Measurements from ENCODE around the gene ZNF385A.

Gene ZNF385A, protein sequence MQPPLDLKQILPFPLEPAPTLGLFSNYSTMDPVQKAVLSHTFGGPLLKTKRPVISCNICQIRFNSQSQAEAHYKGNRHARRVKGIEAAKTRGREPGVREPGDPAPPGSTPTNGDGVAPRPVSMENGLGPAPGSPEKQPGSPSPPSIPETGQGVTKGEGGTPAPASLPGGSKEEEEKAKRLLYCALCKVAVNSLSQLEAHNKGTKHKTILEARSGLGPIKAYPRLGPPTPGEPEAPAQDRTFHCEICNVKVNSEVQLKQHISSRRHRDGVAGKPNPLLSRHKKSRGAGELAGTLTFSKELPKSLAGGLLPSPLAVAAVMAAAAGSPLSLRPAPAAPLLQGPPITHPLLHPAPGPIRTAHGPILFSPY

DNA sequence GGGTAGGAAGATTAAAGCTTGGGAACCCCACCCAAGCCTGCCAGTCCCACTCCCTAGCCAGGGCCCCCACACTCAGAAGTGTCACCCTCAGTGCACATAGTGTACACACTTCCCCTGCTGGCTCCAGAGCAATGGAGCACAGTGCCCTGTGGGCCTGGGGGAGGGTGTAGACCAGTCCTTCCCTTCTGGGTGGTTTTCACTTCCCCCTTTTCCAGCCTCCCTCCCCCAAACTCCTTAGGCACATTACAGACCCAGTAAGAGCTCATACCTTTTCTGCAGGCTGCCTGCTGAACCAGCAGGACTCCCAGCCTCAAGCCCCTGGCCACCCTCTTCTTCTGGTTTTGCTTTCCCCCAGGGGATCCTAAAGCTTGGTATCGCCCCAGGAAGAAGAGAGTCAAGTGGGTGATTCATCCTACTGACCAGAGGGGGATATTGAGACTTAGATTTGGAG, at the start of gene ZNF385A:
Gene ZNF385A, minus strand, starts transcription at position 143 of the 451 bp plus-strand sequence. CDS start 219 bp downstream, outside the sequence.
- peak within 1 kb of the TSS; percentile 65 for H3K9ac ChIP-seq (ENCODE audit: insufficient read length, low read depth)
- H3K4me1 ChIP-seq (ENCODE audit: insufficient read depth, insufficient read length): peaks cover 39% of the 10 kb centered on the region
- no peaks in the 10 kb centered on the region for H3K27me3 ChIP-seq (ENCODE audit: insufficient read depth, insufficient read length)
- TF ChIP-seq SUZ12 (IDR thresholded peaks at IDR 0.05; ENCODE audit: extremely low read depth, insufficient read depth, insufficient read length): no peak
- no peak for TF ChIP-seq ZNF274 (IDR thresholded peaks at IDR 0.05; ENCODE audit: low read depth, low read length)
- no peak for TF ChIP-seq YY1 (IDR thresholded peaks at IDR 0.05; ENCODE audit: insufficient read depth, insufficient read length)
- peaks cover 8% of the 10 kb centered on the region for H3K36me3 ChIP-seq (ENCODE audit: insufficient read depth, insufficient read length, low read length)
- no peak for DNase-seq (ENCODE audit: low read depth, low spot score)
- H3K4me3 ChIP-seq (ENCODE audit: insufficient read length, low read depth): peak within 1 kb of the TSS; percentile 21
- H3K9me3 ChIP-seq (ENCODE audit: insufficient read depth, low read length): no peaks in the 10 kb centered on the region

DNA sequence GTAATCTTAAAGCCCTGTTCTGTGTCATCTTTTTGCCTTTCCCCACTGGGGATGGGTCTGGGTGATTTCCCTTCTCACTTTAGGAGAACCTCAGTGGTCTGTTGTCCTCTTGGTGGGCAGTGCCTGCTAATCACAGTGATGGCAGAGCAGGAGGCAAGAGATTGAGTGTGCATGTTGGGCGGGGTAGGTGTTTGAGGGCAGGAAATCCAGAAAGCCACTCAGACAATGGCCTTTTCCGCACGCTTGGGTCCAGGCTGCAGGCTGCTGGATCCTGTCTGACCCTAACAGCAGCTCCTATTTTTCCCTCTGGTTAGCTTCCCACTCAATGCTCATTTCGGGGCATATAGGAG, 48.3 kb upstream of the ZNF385A start:
- TF ChIP-seq SUZ12 (IDR thresholded peaks at IDR 0.05; ENCODE audit: extremely low read depth, insufficient read depth, insufficient read length): no peak
- TF ChIP-seq YY1 (IDR thresholded peaks at IDR 0.05; ENCODE audit: insufficient read depth, insufficient read length): no peak
- no peak for TF ChIP-seq ZNF274 (IDR thresholded peaks at IDR 0.05; ENCODE audit: low read depth, low read length)
- Histone ChIP-seq H3K9ac (ENCODE audit: insufficient read length, low read depth) (no peak overlapping the region), H3K27me3 (ENCODE audit: insufficient read depth, insufficient read length) (no peaks in the 10 kb centered on the region), H3K36me3 (ENCODE audit: insufficient read depth, insufficient read length, low read length) (no peaks in the 10 kb centered on the region), H3K4me3 (ENCODE audit: insufficient read length, low read depth) (no peak overlapping the region), H3K9me3 (ENCODE audit: insufficient read depth, low read length) (peaks cover under 1% of the 10 kb centered on the region; the same call in 1 of the 2 replicates), H3K4me1 (ENCODE audit: insufficient read depth, insufficient read length) (peaks cover 12% of the 10 kb centered on the region)
- DNase-seq (ENCODE audit: low read depth, low spot score): no peak

DNA sequence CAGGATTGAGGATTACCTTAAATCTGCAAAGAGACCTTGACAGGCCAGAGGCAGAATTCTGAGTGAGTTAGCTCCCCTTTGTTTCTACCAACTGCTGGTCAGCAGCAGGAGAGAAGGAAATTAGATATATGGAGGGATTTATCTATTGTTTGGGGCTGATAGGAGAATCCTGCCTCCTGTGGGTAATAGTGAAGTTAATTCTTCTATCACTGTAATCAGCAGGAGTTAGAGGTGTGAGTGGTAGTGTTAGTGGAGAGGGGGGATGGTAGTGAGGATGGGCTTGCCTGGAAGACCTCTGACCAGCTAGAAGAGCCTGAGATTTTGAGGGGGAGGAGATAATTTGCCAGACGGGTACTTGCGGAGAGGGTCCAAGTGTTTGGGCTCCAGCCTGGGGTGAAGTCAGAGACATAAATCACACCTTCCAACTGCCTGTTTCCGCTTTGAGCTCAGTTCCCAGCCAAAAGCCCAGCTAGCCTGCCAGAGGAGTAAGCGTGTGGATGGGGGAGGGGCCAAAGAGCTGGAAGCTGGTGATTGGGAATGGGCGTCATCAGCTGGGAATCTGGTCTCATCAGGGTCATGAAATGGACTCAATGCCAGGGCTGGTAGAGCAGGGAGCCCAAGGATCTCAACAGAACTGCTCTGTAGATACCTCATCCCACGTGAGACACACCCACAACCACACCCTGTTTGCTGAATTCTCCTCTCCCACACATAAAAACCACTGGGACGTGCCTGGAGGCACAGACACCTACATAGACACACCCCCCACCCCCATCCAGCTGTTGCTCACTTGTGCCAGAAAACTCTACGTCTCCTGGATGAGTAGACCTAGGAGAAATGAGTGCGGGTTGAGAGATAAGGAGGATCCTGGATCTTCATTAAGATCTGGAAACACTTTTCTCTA, 47.6 kb upstream of the ZNF385A start:
- H3K4me3 ChIP-seq (ENCODE audit: insufficient read length, low read depth): no peak overlapping the region
- H3K4me1 ChIP-seq (ENCODE audit: insufficient read depth, insufficient read length): peaks cover 14% of the 10 kb centered on the region
- H3K36me3 ChIP-seq (ENCODE audit: insufficient read depth, insufficient read length, low read length): no peaks in the 10 kb centered on the region
- peaks cover 7% of the 10 kb centered on the region; the same call in 1 of the 2 replicates for H3K9me3 ChIP-seq (ENCODE audit: insufficient read depth, low read length)
- no peak for DNase-seq (ENCODE audit: low read depth, low spot score)
- H3K9ac ChIP-seq (ENCODE audit: insufficient read length, low read depth): no peak overlapping the region
- H3K27me3 ChIP-seq (ENCODE audit: insufficient read depth, insufficient read length): no peaks in the 10 kb centered on the region
- no peak for TF ChIP-seq ZNF274 (IDR thresholded peaks at IDR 0.05; ENCODE audit: low read depth, low read length)
- TF ChIP-seq SUZ12 (IDR thresholded peaks at IDR 0.05; ENCODE audit: extremely low read depth, insufficient read depth, insufficient read length): no peak
- TF ChIP-seq YY1 (IDR thresholded peaks at IDR 0.05; ENCODE audit: insufficient read depth, insufficient read length): no peak

DNA sequence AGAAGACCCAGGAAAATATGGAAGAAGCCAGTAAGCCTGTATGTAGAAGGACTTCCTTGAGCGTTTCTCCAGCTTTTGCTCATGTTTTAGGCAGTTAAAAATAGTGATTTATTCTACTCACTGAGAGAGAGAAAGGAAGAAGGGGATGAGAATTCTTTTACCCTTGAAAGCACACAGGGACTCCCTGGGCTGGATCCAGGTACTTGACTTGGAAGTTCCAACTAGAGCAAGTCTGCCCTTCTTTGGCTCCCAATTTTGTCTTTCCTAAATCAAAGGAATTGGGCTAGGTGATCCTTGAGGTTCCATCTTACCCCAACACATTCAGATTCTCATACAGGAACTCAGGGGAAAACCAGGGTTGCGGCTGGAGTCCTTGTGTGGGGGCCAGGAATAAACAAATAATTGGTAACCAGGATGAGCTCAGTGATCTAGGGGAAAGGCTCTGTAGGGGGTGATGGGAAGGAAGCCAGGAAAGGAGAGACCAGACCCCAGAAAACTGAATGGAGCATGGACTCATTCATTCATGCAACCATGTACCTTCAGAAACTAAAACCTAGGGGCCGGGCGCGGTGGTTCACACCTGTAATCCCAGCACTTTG, 46.0 kb upstream of the ZNF385A start:
- peaks cover 14% of the 10 kb centered on the region for H3K4me1 ChIP-seq (ENCODE audit: insufficient read depth, insufficient read length)
- no peak for DNase-seq (ENCODE audit: low read depth, low spot score)
- no peak overlapping the region for H3K9ac ChIP-seq (ENCODE audit: insufficient read length, low read depth)
- no peak overlapping the region for H3K4me3 ChIP-seq (ENCODE audit: insufficient read length, low read depth)
- H3K9me3 ChIP-seq (ENCODE audit: insufficient read depth, low read length): peaks cover 13% of the 10 kb centered on the region; the same call in 1 of the 2 replicates
- H3K27me3 ChIP-seq (ENCODE audit: insufficient read depth, insufficient read length): peaks cover 10% of the 10 kb centered on the region
- H3K36me3 ChIP-seq (ENCODE audit: insufficient read depth, insufficient read length, low read length): no peaks in the 10 kb centered on the region
- no peak for TF ChIP-seq YY1 (IDR thresholded peaks at IDR 0.05; ENCODE audit: insufficient read depth, insufficient read length)
- no peak for TF ChIP-seq SUZ12 (IDR thresholded peaks at IDR 0.05; ENCODE audit: extremely low read depth, insufficient read depth, insufficient read length)
- no peak for TF ChIP-seq ZNF274 (IDR thresholded peaks at IDR 0.05; ENCODE audit: low read depth, low read length)

DNA sequence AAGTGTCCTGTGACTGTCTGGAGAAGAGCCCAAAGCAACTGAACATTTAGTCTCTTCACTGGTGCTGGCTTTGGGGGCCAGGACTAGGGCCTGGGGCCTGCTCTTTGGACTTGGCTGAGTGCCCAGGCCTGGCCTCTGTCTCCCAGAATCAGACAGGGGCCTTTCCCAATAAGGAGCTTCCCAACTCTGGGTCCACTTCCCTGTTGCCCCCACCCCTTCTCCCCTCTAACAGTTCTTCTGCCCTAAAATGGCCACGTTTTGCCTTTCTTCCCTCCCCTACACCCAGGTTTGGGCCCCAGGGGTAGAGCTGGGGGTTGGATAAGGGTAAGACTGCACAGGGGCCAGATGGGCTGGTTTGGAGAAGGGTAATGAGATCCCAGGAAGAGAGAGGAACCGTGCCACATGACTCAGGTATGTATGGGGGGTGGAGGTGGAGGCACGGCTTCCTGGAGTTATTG, 44.5 kb upstream of the ZNF385A start:
- TF ChIP-seq ZNF274 (IDR thresholded peaks at IDR 0.05; ENCODE audit: low read depth, low read length) (no peak), YY1 (IDR thresholded peaks at IDR 0.05; ENCODE audit: insufficient read depth, insufficient read length) (no peak), SUZ12 (IDR thresholded peaks at IDR 0.05; ENCODE audit: extremely low read depth, insufficient read depth, insufficient read length) (no peak)
- Histone ChIP-seq H3K9me3 (ENCODE audit: insufficient read depth, low read length) (peaks cover 13% of the 10 kb centered on the region; the same call in 1 of the 2 replicates), H3K27me3 (ENCODE audit: insufficient read depth, insufficient read length) (peaks cover 22% of the 10 kb centered on the region), H3K4me1 (ENCODE audit: insufficient read depth, insufficient read length) (peaks cover 14% of the 10 kb centered on the region), H3K9ac (ENCODE audit: insufficient read length, low read depth) (no peak overlapping the region), H3K4me3 (ENCODE audit: insufficient read length, low read depth) (no peak overlapping the region), H3K36me3 (ENCODE audit: insufficient read depth, insufficient read length, low read length) (no peaks in the 10 kb centered on the region)
- no peak for DNase-seq (ENCODE audit: low read depth, low spot score)

DNA sequence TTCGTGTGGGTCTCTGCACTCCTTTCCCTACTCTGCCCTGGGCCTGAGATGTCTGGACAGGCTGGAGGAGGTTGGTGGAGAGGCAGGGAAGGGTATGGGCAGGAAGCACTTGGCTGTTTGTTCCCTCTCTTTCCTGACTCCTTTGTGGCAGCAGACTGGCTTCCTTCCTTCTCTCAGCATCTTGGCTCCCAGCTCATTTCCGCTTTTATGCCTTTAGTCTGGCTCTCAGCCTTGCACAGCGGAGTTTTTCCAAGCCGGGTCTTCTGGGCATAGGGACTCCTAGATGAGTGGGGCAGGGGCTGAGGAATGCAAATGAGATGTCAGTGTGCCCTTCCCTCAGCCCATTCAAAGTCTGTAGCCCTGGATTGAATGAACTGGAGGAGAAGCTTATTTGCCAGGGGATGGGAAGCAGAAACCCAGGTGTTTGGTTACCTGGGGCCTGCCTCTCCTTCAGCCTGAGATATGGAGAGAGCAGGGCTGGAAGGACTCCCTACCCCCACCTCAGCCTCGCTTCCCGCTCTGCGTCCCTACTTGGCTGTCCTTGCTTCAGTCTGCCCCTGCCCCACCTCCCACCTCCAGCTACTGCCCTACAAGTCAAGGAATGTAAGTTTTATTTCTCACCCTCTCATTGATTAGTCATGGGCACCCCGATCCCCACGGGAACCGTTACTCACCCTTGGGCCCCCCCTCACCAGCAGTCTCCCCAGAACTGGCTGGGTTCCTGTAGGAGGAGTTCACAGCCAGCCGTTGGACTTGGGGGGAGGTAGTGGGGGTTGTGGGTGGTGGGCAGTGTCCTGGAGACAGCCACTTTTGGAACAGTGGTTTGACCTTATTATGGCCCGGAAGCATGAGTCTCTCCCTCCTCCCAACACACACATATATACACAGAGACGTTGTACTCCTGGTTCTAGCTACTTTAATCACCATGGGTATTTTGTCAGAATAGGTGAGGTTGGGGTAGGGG, 43.8 kb upstream of the ZNF385A start:
- no peak for DNase-seq (ENCODE audit: low read depth, low spot score)
- H3K9ac ChIP-seq (ENCODE audit: insufficient read length, low read depth): no peak overlapping the region

More for the DNA sequence above, 43.8 kb upstream of the ZNF385A start:
- Histone ChIP-seq H3K4me3 (ENCODE audit: insufficient read length, low read depth) (no peak overlapping the region), H3K27me3 (ENCODE audit: insufficient read depth, insufficient read length) (peaks cover 22% of the 10 kb centered on the region), H3K4me1 (ENCODE audit: insufficient read depth, insufficient read length) (peaks cover 14% of the 10 kb centered on the region), H3K9me3 (ENCODE audit: insufficient read depth, low read length) (peaks cover 13% of the 10 kb centered on the region; the same call in 1 of the 2 replicates), H3K36me3 (ENCODE audit: insufficient read depth, insufficient read length, low read length) (no peaks in the 10 kb centered on the region)
- no peak for TF ChIP-seq ZNF274 (IDR thresholded peaks at IDR 0.05; ENCODE audit: low read depth, low read length)
- no peak for TF ChIP-seq SUZ12 (IDR thresholded peaks at IDR 0.05; ENCODE audit: extremely low read depth, insufficient read depth, insufficient read length)
- TF ChIP-seq YY1 (IDR thresholded peaks at IDR 0.05; ENCODE audit: insufficient read depth, insufficient read length): no peak

All from NT2/D1 (cell line).